Heart left ventricle (tissue), 16 donors: ENCODE data around the gene LCE7A. TPM values are rescaled to one million over a fixed set of nuclear protein-coding genes. Genes with fewer than 3 reads are reported as not detected.

ENCODE experiments used
- ATAC-seq, 4 donors: fragments of 200-7000 bp; cut with Tn5 transposase; one replicate each; pipeline ENCODE4 v1.9.1; 2020 to 2022; ENCODE audit warnings: moderate library complexity in 4 of 4, mild to moderate bottlenecking in 3 of 4, moderate number of reproducible peaks in 1 of 4
- DNase-seq, 5 donors: peaks; one replicate each; pipeline ENCODE4 v3.0.0-alpha.2; 2020
- H3K27ac ChIP-seq, 12 donors: fragments of 200-600 bp; sonication (generic) in 4 of 12; one replicate each; pipeline versions ENCODE4 v1.5.0 to v1.8.0; 2016 to 2022; ENCODE audit warnings: mild to moderate bottlenecking in 2 of 12
- H3K27me3 ChIP-seq, 9 donors: fragments of 200-600 bp; sonication (generic) in 2 of 9; one replicate each; pipeline versions ENCODE4 v1.5.1 to v1.8.0; 2016 to 2022; ENCODE audit warnings: mild to moderate bottlenecking in 3 of 9
- H3K36me3 ChIP-seq, 9 donors: fragments of 200-600 bp; sonication (generic) in 2 of 9; one replicate each; pipeline versions ENCODE4 v1.5.0 to v1.8.0; 2018 to 2022; ENCODE audit warnings: mild to moderate bottlenecking in 2 of 9
- H3K4me1 ChIP-seq, 12 donors: fragments of 200-600 bp; sonication (generic) in 4 of 12; one replicate each; pipeline versions ENCODE4 v1.5.0 to v1.8.0; 2016 to 2022; ENCODE audit warnings: mild to moderate bottlenecking in 3 of 12
- H3K4me3 ChIP-seq, 12 donors: fragments of 200-600 bp; sonication (generic) in 4 of 12; one replicate each; pipeline versions ENCODE4 v1.5.0 to v1.8.0; 2017 to 2022; ENCODE audit warnings: mild to moderate bottlenecking in 9 of 12, moderate library complexity in 4 of 12
- H3K9me3 ChIP-seq, 12 donors: fragments of 200-600 bp; sonication (generic) in 4 of 12; one replicate each; pipeline versions ENCODE4 v1.5.0 to v1.8.0; 2016 to 2022; ENCODE audit warnings: mild to moderate bottlenecking in 1 of 12
- POLR2A ChIP-seq, 2 donors: fragments of 450-650 bp; IDR thresholded peaks; one replicate each; pipeline ENCODE4 v1.6.1; 2017; ENCODE audit warnings: antibody characterized with exemption in 2 of 2, mild to moderate bottlenecking in 2 of 2, moderate library complexity in 2 of 2
- WGBS, 4 donors: extraction: QIAGEN DNeasy Blood & Tissue Kit in 2 of 4; methylation state at CpG; one replicate each; pipeline versions ENCODE4 v1.1.5 to v1.1.7; 2013 to 2018; 5-methylcytosine and 5-hydroxymethylcytosine counted together
- intact Hi-C, 10 donors: fragments of 100-400 bp; cut with DNase I; formaldehyde crosslinking; loops; one replicate each; pipeline versions ENCODE4 v1.11.1 to v1.14.2; 2022
- long read RNA-seq, 3 donors: library from polyadenylated mRNA; unstranded; transcript quantifications; one replicate each; pipeline ENCODE4 v2.0.0, GENCODE V29; 2020 to 2021
- polyA plus RNA-seq, 2 donors: library from polyadenylated mRNA; stranded (reverse); fragments of 200-250 nt; gene quantifications; one replicate each; pipeline ENCODE4 v1.2.3, GENCODE V29; 2013
- total RNA-seq, 9 donors: library from RNA; depleted of rRNA in 2 of 9; stranded (reverse); fragments of >200 nt in 2 of 9; fragmentation: NEBNext Ultra II Directional in 3 of 9; extraction: Animal tissue kit (Norgen Biotek cat#: 25700) in 3 of 9; gene quantifications; one replicate each; pipeline versions ENCODE4 v1.1.0 to v1.2.4, GENCODE V29; 2016 to 2023
- TF ChIP-seq, protein P1 (sequence below), 12 donors: fragments of 200-600 bp; sonication (generic) in 4 of 12; IDR thresholded peaks; one replicate each; pipeline versions ENCODE4 v1.5.0 to v1.8.0; 2018 to 2022; ENCODE audit warnings: antibody characterized with exemption in 12 of 12, mild to moderate bottlenecking in 5 of 12
- donor health status: ischemic (EF 13 %, LVEDD 7.1; RV severe dilation, severe dysfunction).
- donor health status: healthy with polysubstance abuse.
- donor health status: DM: no; HTN: yes; CAD: no.
- donor health status: DM: no; HTN: no; CAD: no.
- donor health status: ischemic (EF 25% LVEDD 6.9; RV normal size, moderate dysfunction).
- donor health status: ischemic (EF 25% LVEDD 5.7; RV mildly dilated, moderate dysfunction).
- donor health status: healthy.
- donor health status: DM: yes; HTN: yes; CAD: no.
- donor health status: ischemic (EF 35%, LVEDD 5.7; RV mildly dilated, moderate dysfunction).
- donor health status: nonischemic (EF 11% LVEDD 7.7; RV severe dilation, severe dysfunction).
- donor health status: DM: yes; HTN: yes; CAD: no.
- donor health status: PGD.
- donor health status: ischemic (EF 29% LVEDD 5.4; RV normal size, mild dysfunction).
- donor health status: nonischemic (EF 23%, LVEDD 6.1; RV moderate dilation, normal function).

The LCE7A gene, protein sequence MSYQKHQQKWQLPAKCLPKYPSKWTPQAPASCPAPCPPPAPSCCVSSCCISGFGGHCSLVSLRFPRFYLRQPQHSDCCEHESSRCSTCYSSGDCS
- total RNA-seq, result not detected
- polyA plus RNA-seq, result not detected
- long read RNA-seq, donor 1, result 0 reads
- long read RNA-seq, donor 2, result 0 reads
- long read RNA-seq, donor 3, result 0 reads

DNA sequence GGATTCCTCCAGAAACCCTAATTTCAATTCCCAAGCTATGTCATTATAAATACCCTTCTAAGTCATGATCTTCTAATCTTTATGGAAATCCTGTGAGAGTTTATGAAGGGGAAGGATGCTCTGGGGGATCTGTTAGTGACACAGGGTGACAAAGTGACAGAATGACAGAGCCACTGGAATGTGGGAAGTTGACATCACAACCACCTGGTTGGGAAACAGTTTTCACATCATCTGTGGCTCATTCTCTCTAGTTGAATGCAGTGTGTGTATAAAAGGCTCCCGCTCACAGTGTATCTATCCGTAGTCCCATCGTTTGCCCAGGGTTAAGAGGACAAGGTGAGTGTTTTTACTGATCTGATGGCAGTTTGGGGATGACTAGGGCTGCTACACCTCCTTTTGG lies at the start of gene LCE7A:
TSS of gene LCE7A (plus strand) at position 301 of the 400 bp plus-strand sequence. CDS start 702 bp downstream, outside the sequence.
- H3K4me1 ChIP-seq, result no peaks in the 10 kb centered on the region
- H3K9me3 ChIP-seq, result no peaks in the 10 kb centered on the region
- DNase-seq (no peak), ATAC-seq (no peak)
- intact Hi-C loops, result no loop called here
- H3K36me3 ChIP-seq, result no peaks in the 10 kb centered on the region
- no peak within 1 kb of the TSS for H3K4me3 ChIP-seq
- TF ChIP-seq, protein P1, sequence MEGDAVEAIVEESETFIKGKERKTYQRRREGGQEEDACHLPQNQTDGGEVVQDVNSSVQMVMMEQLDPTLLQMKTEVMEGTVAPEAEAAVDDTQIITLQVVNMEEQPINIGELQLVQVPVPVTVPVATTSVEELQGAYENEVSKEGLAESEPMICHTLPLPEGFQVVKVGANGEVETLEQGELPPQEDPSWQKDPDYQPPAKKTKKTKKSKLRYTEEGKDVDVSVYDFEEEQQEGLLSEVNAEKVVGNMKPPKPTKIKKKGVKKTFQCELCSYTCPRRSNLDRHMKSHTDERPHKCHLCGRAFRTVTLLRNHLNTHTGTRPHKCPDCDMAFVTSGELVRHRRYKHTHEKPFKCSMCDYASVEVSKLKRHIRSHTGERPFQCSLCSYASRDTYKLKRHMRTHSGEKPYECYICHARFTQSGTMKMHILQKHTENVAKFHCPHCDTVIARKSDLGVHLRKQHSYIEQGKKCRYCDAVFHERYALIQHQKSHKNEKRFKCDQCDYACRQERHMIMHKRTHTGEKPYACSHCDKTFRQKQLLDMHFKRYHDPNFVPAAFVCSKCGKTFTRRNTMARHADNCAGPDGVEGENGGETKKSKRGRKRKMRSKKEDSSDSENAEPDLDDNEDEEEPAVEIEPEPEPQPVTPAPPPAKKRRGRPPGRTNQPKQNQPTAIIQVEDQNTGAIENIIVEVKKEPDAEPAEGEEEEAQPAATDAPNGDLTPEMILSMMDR (IDR thresholded peaks at IDR 0.05), result no peak
- no peak for TF ChIP-seq POLR2A (IDR thresholded peaks at IDR 0.05)
- H3K27me3 ChIP-seq, result peaks cover 0 to 10% (median 0%) of the 10 kb centered on the region in 9 donors
- 74 to 84% (median 80%) methylated on average over 3 of the region's 3 CpGs for whole genome bisulfite sequencing, 4 donors
- no peak within 1 kb of the TSS for H3K27ac ChIP-seq

DNA sequence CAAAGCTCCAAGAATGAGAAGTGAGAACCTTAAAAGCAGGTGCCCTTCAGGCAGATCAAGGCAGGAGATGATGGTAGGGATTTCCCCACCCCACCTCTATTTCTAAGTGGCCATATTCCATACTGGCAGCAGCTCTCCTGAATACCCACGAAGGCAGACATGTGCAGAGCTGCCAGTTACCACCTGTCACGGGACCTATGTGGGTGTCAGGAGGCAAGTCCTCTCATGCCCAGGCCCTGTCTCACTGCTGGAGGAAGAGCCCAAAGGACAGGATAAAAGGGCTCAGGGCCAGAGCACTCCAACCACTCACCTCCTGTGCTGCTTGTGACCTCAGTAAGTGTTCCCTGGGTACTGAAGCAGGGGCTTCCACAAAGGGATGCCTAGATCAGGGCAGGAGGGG lies 48.7 kb upstream of the LCE7A start:
- TF ChIP-seq, protein P1 (IDR thresholded peaks at IDR 0.05), result no peak
- TF ChIP-seq POLR2A (IDR thresholded peaks at IDR 0.05), result no peak
- H3K9me3 ChIP-seq, result peaks cover 0 to 4% (median 0%) of the 10 kb centered on the region in 12 donors
- no peak for ATAC-seq
- peaks cover 0 to 11% (median 0%) of the 10 kb centered on the region in 9 donors for H3K27me3 ChIP-seq
- intact Hi-C loops, result no loop called here
- H3K4me3 ChIP-seq, result no peak overlapping the region
- 49 to 82% (median 58%) methylated on average over 2 of the region's 2 CpGs for WGBS, 4 donors
- no peak overlapping the region for H3K27ac ChIP-seq
- H3K36me3 ChIP-seq, result no peaks in the 10 kb centered on the region
- H3K4me1 ChIP-seq, result no peaks in the 10 kb centered on the region
- no peak for DNase-seq

DNA sequence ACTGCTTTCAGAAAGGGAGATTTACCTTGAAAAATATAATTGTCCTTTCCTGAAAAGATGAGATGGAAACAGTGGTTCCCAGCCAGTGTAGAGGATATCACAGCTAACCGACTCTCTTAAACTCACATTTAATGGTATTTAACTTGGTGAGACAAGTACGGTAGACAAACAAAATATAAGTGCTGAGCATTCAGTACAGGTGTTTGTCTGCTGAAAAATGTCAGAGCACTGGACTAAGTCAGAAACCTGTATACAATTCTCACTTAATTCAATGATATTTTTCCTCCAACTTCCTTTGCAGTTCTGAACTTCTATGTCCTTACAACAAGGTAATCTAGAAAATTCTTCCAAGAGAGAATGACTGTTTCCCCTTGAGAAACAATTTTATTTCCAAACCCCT lies 48.1 kb upstream of the LCE7A start, which contains the start of gene LCE1B:
TSS of gene LCE1B (plus strand) at position 301 of the 400 bp plus-strand sequence. CDS start 476 bp downstream, outside the sequence.
- DNase-seq, result no peak
- Histone ChIP-seq H3K4me1 (no peaks in the 10 kb centered on the region), H3K27ac (no peak within 1 kb of the TSS), H3K9me3 (peaks cover 0 to 4% (median 0%) of the 10 kb centered on the region in 12 donors), H3K4me3 (no peak within 1 kb of the TSS), H3K27me3 (peaks cover 0 to 11% (median 0%) of the 10 kb centered on the region in 9 donors), H3K36me3 (no peaks in the 10 kb centered on the region)
- no peak for ATAC-seq
- intact Hi-C loops, result no loop called here
- WGBS, 4 donors, result 65 to 97% (median 90%) methylated on average over 2 of the region's 2 CpGs
- TF ChIP-seq, protein P1 (IDR thresholded peaks at IDR 0.05), result no peak
- TF ChIP-seq POLR2A (IDR thresholded peaks at IDR 0.05), result no peak

DNA sequence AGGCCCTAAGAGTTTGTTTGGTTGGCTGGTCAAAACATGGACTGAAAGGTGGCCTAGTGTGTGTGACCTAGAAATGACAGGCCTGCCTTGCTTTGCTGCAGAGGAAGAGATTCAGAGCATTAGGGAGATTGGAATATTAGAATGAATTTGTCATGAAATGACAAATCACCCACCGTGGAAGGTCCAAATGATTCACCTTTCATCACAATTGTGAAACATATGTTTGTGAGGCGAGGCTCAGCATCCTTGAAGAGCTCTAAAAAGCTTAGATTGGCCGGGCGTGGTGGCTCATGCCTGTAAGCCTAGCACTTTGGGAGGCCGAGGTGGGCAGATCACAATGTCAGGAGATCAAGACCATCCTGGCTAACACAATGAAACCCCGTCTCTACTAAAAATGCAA lies 42.5 kb upstream of the LCE7A start:
- H3K9me3 ChIP-seq, result no peaks in the 10 kb centered on the region
- 74 to 79% (median 77%) methylated on average over 6 of the region's 6 CpGs for WGBS, 4 donors
- no peak overlapping the region for H3K27ac ChIP-seq
- no peak overlapping the region for H3K4me3 ChIP-seq
- TF ChIP-seq, protein P1 (IDR thresholded peaks at IDR 0.05), result no peak
- TF ChIP-seq POLR2A (IDR thresholded peaks at IDR 0.05), result no peak
- ATAC-seq, result no peak
- H3K4me1 ChIP-seq, result no peaks in the 10 kb centered on the region
- H3K27me3 ChIP-seq, result peaks cover 0 to 5% (median 0%) of the 10 kb centered on the region in 9 donors
- DNase-seq, result no peak
- H3K36me3 ChIP-seq, result no peaks in the 10 kb centered on the region
- intact Hi-C loops, result no loop called here
